Measurements from ENCODE around the gene PRAMEF2.
"Not testable (repeated sequence)": the region's sequence is repeated elsewhere in the genome, so short reads cannot be mapped to it uniquely, and the experiment has no call there.

Gene PRAMEF2

DNA sequence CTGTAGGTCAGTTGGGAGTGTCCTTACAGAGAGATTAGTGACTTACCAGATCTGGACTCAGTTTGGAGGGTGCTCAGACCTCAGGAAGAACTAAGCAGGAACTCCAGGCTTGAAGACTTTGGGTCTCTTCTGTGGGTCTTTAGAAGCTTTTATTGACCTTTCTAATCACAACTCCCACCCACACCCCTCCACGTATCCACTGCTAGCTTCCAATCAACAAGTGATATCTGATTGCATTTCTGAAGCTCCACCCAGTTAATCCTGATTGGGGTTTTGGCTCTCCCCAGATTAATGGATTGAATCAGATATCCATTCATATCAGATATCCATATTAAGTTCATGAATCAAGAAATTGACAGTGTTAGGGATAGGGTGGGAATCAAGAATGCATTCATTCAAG is 41.3 kb downstream of the PRAMEF2 start, which contains the start of gene PRAMEF10:
TSS of gene PRAMEF10 (minus strand) at position 101 of the 400 bp plus-strand sequence. CDS start 2,423 bp downstream, outside the sequence.
- in situ Hi-C loops (cut with MboI; ENCODE audit: low sequenced_read_pairs, unreplicated experiment); DNase-seq (ENCODE audit: low spot score): not testable (repeated sequence)

DNA sequence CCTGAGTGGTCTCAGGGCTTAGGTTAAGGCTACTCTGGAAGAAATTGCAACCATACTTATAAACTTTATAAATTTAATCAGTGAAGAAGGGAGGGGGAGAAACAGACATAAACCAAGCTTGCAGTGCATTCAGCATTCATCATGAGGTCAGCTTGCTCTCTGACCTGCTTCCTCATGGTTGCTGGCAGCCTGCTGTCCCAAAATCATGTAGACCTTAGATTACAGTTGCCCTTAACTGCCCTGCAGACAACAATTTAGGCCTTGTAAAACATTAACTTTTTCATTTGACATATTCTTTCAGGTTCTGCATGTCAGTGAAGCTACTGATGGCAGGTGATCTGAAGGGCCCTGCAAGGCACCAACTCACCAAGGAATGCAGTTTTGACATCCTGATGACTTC is 42.3 kb downstream of the PRAMEF2 start:
- DNase-seq (ENCODE audit: low spot score); in situ Hi-C loops (cut with MboI; ENCODE audit: low sequenced_read_pairs, unreplicated experiment): not testable (repeated sequence)

DNA sequence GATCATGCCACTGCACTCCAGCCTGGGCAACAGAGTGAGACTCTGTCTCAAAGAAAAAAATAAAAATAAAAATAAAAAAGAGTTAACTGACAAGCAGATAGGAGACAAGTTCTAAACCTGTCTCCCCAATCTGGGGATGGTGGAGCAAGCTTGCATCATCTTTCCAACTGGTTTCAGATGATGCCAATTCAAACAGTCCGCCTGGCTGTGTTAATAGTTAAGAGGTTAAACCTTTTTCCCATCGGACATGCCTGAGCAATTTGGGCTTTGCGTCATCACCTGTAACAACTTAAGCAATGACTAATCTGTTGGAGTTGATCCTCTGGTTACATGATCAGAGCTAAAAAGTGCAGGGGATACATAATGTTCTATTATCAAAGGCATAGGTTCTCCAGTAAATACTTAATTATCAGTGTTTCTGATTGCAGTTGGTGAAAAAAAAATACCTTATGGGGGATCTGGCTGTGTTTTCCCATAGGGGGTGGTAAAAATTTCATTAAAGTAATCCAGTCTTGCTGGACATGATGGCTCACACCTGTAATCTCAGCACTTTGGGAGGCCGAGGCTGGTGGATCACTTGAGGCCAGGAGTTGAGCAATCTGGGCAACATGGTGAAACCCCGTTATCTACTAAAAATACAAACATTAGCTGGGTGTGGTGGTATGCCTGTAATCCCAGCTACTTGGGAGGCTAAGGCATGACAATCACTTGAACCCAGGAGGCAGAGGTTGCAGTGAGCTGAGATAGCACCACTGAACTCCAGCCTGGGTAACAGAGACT is 47.1 kb downstream of the PRAMEF2 start:
- DNase-seq (ENCODE audit: low spot score); in situ Hi-C loops (cut with MboI; ENCODE audit: low sequenced_read_pairs, unreplicated experiment): not testable (repeated sequence)

Measured in GM13976 (cell line).